Natural killer cell (primary cell): Measurements from ENCODE around the gene NCK1. TPM values are rescaled to one million over a fixed set of nuclear protein-coding genes. Genes with fewer than 3 reads are reported as not detected.
"Not testable (repeated sequence)": the region's sequence is repeated elsewhere in the genome, so short reads cannot be mapped to it uniquely, and the experiment has no call there.

ENCODE experiments used
- ATAC-seq, 3 donors: fragments of 150-1000 bp in 2 of 3; fragments of 200-7000 bp in 1 of 3; cut with Tn5 transposase; 1 replicate in 1 of 3; 2 replicates in 2 of 3; pipeline ENCODE4 v1.10.0; 2021; ENCODE audit warnings: mild to moderate bottlenecking in 2 of 3, moderate library complexity in 2 of 3
- DNase-seq, 2 donors: peaks; one replicate each; pipeline versions ENCODE4 v3.0.0 to v3.0.0-alpha.2; 2013 to 2021; ENCODE audit warnings: mixed read lengths in 1 of 2
- H3K27ac ChIP-seq: one replicate; pipeline ENCODE4 v1.5.1; 2013; ENCODE audit warnings: mild to moderate bottlenecking, low read length
- H3K27me3 ChIP-seq: one replicate; pipeline ENCODE4 v1.6.1; 2013; ENCODE audit warnings: low read length; ENCODE audit not compliant: control insufficient read depth, insufficient read depth
- H3K36me3 ChIP-seq: one replicate; pipeline ENCODE4 v1.6.1; 2013; ENCODE audit warnings: low read length; ENCODE audit not compliant: control insufficient read depth, insufficient read depth
- H3K4me1 ChIP-seq: one replicate; pipeline ENCODE4 v1.6.1; 2013; ENCODE audit warnings: low read length; ENCODE audit not compliant: control insufficient read depth, insufficient read depth
- H3K4me3 ChIP-seq: one replicate; pipeline ENCODE4 v1.5.1; 2013; ENCODE audit warnings: low read length
- H3K9me3 ChIP-seq: one replicate; pipeline ENCODE4 v1.6.1; 2013; ENCODE audit warnings: low read length; ENCODE audit not compliant: control insufficient read depth, insufficient read depth
- H3K27ac Mint-ChIP-seq, 2 donors: one replicate each; pipeline ENCODE4 v1.8.0; 2022; ENCODE audit warnings: mild to moderate bottlenecking in 2 of 2, mixed read lengths in 2 of 2, moderate library complexity in 1 of 2
- H3K27me3 Mint-ChIP-seq, 2 donors: one replicate each; pipeline ENCODE4 v1.8.0; 2022; ENCODE audit warnings: low read depth in 2 of 2, mixed read lengths in 2 of 2
- H3K36me3 Mint-ChIP-seq: one replicate; pipeline ENCODE4 v1.8.0; 2022; ENCODE audit warnings: mixed read lengths
- H3K4me1 Mint-ChIP-seq, 2 donors: one replicate each; pipeline ENCODE4 v1.8.0; 2022; ENCODE audit warnings: mixed read lengths in 2 of 2
- H3K4me3 Mint-ChIP-seq: one replicate; pipeline ENCODE4 v1.8.0; 2022; ENCODE audit warnings: mild to moderate bottlenecking, moderate library complexity, mixed read lengths
- H3K9me3 Mint-ChIP-seq, 2 donors: one replicate each; pipeline ENCODE4 v1.8.0; 2022; ENCODE audit warnings: mixed read lengths in 2 of 2
- whole genome bisulfite sequencing: methylation state at CpG from one replicate; pipeline ENCODE4 v1.1.7; 2013; ENCODE audit warnings: missing lambda C conversion rate; ENCODE audit not compliant: insufficient coverage; 5-methylcytosine and 5-hydroxymethylcytosine counted together
- intact Hi-C: fragments of 100-400 bp; cut with micrococcal nuclease; formaldehyde crosslinking; loops from one replicate; pipeline ENCODE4 v1.14.2; 2022
- total RNA-seq, 4 donors: library from RNA; stranded (reverse); fragments of 120-200 nt in 1 of 4; gene quantifications; one replicate each; pipeline versions ENCODE4 v1.2.3 to v1.2.4, GENCODE V29; 2013 to 2022
- TF ChIP-seq, protein P1 (sequence below): fragments of 200-600 bp; IDR thresholded peaks from one replicate; pipeline ENCODE4 v1.8.0; 2022; ENCODE audit warnings: antibody characterized with exemption

NCK1 gene
- total RNA-seq, 3 donors from 2014 or later (not counting 1 experiment from before 2014, with no cell fraction given), result 61.2 to 77.9 (median 69.5) TPM

GRCh38 chr3:136982033-136982432, 120.0 kb downstream of the NCK1 start:
- DNase-seq (no peak), ATAC-seq (no peak)
- no peaks in the 10 kb centered on the region for H3K4me1 ChIP-seq
- Mint-ChIP-seq H3K9me3 (no peaks in the 10 kb centered on the region), H3K36me3 (no peaks in the 10 kb centered on the region), H3K4me1 (no peaks in the 10 kb centered on the region), H3K27me3 (no peaks in the 10 kb centered on the region), H3K27ac (no peak overlapping the region), H3K4me3 (no peak overlapping the region)
- WGBS, result 90% methylated on average over 5 of the region's 5 CpGs
- no peaks in the 10 kb centered on the region for H3K36me3 ChIP-seq
- intact Hi-C loops, result no loop called here
- no peak overlapping the region for H3K27ac ChIP-seq
- no peaks in the 10 kb centered on the region for H3K9me3 ChIP-seq
- H3K27me3 ChIP-seq, result no peaks in the 10 kb centered on the region
- H3K4me3 ChIP-seq, result no peak overlapping the region
- TF ChIP-seq, protein P1, sequence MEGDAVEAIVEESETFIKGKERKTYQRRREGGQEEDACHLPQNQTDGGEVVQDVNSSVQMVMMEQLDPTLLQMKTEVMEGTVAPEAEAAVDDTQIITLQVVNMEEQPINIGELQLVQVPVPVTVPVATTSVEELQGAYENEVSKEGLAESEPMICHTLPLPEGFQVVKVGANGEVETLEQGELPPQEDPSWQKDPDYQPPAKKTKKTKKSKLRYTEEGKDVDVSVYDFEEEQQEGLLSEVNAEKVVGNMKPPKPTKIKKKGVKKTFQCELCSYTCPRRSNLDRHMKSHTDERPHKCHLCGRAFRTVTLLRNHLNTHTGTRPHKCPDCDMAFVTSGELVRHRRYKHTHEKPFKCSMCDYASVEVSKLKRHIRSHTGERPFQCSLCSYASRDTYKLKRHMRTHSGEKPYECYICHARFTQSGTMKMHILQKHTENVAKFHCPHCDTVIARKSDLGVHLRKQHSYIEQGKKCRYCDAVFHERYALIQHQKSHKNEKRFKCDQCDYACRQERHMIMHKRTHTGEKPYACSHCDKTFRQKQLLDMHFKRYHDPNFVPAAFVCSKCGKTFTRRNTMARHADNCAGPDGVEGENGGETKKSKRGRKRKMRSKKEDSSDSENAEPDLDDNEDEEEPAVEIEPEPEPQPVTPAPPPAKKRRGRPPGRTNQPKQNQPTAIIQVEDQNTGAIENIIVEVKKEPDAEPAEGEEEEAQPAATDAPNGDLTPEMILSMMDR, result no peak

- H3K36me3 Mint-ChIP-seq, result no peaks in the 10 kb centered on the region
- TF ChIP-seq, protein P1, result no peak
- Histone ChIP-seq H3K4me1 (no peaks in the 10 kb centered on the region), H3K27ac (no peak overlapping the region), H3K27me3 (no peaks in the 10 kb centered on the region), H3K36me3 (no peaks in the 10 kb centered on the region), H3K4me3 (no peak overlapping the region), H3K9me3 (no peaks in the 10 kb centered on the region)
- no peak overlapping the region for H3K27ac Mint-ChIP-seq
- no peak overlapping the region for H3K4me3 Mint-ChIP-seq
- H3K4me1 Mint-ChIP-seq, result no peaks in the 10 kb centered on the region
- DNase-seq (no peak), ATAC-seq (no peak)
- 95% methylated on average over 4 of the region's 4 CpGs for WGBS
- H3K27me3 Mint-ChIP-seq, result no peaks in the 10 kb centered on the region
- no peaks in the 10 kb centered on the region for H3K9me3 Mint-ChIP-seq
- intact Hi-C loops, result no loop called here
These were observed 120.6 kb downstream of the NCK1 start for GRCh38 chr3:136982520-136983138.

- no peak for ATAC-seq
These were observed 122.8 kb downstream of the NCK1 start for GRCh38 chr3:136984837-136985236.

DNA sequence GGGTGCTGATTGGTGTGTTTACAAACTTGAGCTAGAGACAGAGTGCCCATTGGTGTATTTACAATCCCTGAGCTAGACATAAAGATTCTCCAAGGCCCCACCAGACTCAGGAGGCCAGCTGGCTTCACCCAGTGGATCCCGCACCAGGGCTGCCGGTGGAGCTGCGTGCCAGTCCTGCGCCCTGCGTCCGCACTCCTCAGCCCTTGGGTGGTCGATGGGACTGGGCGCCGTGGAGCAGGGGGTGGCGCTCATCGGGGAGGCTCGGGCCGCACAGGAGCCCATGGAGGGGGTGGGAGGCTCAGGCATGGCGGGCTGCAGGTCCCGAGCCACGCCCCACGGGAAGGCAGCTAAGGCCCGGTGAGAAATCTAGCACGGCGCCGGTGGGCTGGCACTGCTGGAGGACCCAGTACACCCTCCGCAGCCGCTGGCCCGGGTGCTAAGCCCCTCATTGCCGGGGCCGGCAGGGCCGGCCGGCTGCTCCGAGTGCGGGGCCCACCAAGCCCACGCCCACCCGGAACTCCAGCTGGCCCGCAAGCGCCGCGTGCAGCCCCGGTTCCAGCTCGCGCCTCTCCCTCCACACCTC, 125.5 kb downstream of the NCK1 start:
- H3K27ac ChIP-seq, H3K4me3 Mint-ChIP-seq, H3K9me3 Mint-ChIP-seq, H3K27me3 ChIP-seq, H3K4me1 ChIP-seq, H3K36me3 Mint-ChIP-seq, H3K4me1 Mint-ChIP-seq, H3K36me3 ChIP-seq, ATAC-seq, intact Hi-C loops, H3K27ac Mint-ChIP-seq, DNase-seq, H3K9me3 ChIP-seq, H3K4me3 ChIP-seq, H3K27me3 Mint-ChIP-seq: not testable (repeated sequence)
- WGBS, result 97% methylated on average over 38 of the region's 39 CpGs

More at GRCh38 chr3:136984837-136985236, 122.8 kb downstream of the NCK1 start:
- no peaks in the 10 kb centered on the region for H3K27me3 Mint-ChIP-seq
- no peaks in the 10 kb centered on the region for H3K36me3 ChIP-seq
- H3K9me3 ChIP-seq, result no peaks in the 10 kb centered on the region
- no peak overlapping the region for H3K4me3 Mint-ChIP-seq
- H3K4me3 ChIP-seq, result no peak overlapping the region
- no peak overlapping the region for H3K27ac Mint-ChIP-seq
- H3K9me3 Mint-ChIP-seq, result no peaks in the 10 kb centered on the region
- no peaks in the 10 kb centered on the region for H3K27me3 ChIP-seq
- 89% methylated on average over 3 of the region's 3 CpGs for WGBS
- intact Hi-C loops, result no loop called here
- TF ChIP-seq, protein P1, result no peak
- no peaks in the 10 kb centered on the region for H3K36me3 Mint-ChIP-seq
- no peak overlapping the region for H3K27ac ChIP-seq
- no peak for DNase-seq
- H3K4me1 Mint-ChIP-seq, result no peaks in the 10 kb centered on the region
- no peaks in the 10 kb centered on the region for H3K4me1 ChIP-seq
